OCI-M1 (cell line): ENCODE results near the gene SERBP1.

Experiments
- DNase-seq: peaks from one replicate; lab custom pipeline; 2025; lab: John Stamatoyannopoulos, UW

SERBP1 gene

DNA sequence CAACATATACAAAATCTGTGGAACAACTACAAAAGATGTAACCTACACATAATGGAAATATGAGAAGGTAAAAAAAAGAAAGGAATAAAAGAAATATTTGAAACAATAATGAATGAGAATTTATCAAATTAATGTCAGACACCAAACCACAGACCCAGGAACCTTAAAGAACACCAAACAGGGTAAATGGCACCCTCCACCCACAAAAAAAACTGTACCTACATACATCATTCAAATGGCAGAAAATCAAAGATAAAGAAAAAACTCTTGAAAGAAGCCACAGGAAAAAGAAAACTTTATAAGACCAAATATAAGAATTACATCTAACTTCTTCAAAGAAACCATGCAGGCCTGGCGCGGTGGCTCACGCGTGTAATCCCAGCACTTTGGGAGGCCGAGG, 68.6 kb downstream of the SERBP1 start:
- no peak for DNase-seq

- DNase-seq = no peak
Observed at GRCh38 chr1:67359592-67359991, 70.6 kb downstream of the SERBP1 start.
